GM19467 (cell line): Measurements from ENCODE around the gene HMCES.
"Not testable (repeated sequence)": the region's sequence is repeated elsewhere in the genome, so short reads cannot be mapped to it uniquely, and the experiment has no call there.

ENCODE experiments used
- ATAC-seq: cut with Tn5 transposase; IDR thresholded peaks from one replicate; pipeline ENCODE4 v1.9.1; 2021; ENCODE audit warnings: mild to moderate bottlenecking, moderate library complexity; ENCODE audit not compliant: unreplicated experiment

Gene HMCES

GRCh38 chr3:129278439-129278965 is at the start of gene HMCES:
Gene HMCES (plus strand): TSS chr3:129278870. CDS start chr3:129279733, 863 bp downstream.
- ATAC-seq, result peak; percentile 42

DNA sequence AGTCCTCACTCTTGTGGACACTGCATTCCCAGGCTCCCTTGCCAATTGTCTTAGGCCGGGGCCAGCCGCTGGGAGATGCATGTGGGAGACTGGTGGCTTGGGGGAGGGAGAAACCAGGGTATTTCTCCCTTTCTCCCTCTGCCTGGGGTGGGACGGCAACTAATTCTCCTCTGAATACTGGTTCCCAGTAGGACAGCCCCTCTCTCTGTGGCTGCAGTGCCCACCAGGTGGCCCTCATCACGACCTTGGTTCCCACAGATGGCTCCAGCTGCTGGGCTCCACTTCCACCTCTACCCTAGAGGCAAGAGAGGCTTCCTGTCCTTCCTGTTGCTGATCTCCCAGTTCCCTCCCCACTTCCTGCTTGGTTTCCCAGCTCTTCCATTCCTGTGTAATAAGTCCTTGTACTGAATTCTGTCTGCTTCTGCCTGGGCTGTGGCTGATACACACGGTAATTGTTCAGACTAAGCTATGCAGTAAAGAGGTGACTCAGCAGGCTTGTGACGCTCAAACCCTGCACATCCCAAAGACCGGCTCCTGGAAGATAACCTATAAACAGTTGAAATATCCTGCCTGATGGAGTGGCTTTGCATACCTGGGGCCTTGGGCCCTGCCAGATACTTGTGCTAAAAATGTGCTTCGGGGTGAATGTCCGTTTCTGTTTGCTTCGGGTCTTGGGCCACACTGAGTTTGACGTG is 49.6 kb upstream of the HMCES start:
- no peak for ATAC-seq

DNA sequence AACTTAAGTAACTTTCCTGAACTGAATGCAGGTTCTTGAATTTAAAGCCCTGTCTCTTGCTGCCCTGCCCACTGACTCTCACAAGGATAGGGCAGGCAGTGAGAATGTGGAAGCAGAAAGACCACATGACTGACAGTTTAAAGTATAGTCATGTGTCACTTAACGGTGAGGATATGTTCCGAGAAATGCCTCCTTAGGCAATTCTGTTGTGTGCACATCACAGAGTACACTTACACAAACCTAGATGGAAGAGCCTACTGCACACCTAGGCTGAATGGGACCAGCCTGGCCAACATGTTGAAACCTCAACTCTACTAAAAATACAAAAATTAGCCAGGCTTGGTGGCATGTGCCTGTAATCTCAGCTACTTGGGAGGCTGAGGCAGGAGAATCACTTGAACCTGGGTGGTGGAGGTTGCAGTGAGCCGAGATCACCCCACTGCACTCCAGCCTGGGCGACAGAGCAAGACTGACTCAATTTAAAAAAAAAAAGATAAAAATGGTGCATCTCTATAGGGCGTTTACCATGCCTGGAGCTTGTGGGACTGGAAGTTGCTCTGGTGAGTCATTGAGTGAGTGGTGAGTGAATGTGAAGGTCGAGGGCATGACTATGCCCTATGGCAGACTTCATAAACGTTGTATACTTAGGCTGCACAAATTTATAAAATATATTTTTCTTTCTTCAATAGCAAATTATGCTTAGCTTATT is 48.2 kb upstream of the HMCES start:
- ATAC-seq, result no peak

GRCh38 chr3:129231331-129232119 is 47.1 kb upstream of the HMCES start:
- ATAC-seq, result no peak

GRCh38 chr3:129233538-129233937 is 45.1 kb upstream of the HMCES start:
- ATAC-seq, result peak; percentile 93

DNA sequence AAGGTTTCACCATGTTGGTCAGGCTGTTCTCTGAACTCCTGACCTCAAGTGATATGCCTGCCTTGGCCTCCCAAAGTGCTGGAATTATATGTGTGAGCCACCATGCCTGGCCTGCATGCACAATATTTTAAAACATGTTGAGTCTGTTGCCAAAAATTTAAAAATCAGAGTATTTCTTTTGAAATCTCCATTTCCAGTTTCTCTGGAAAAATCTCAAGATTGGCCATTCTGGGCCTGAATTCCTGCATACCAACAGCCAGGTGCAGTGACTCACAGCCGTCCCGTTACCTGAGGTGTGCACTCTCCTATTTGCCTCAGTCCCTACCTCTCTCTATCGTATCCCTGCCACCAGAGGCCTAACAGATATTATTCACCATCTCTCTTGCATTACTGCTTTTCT is 44.2 kb upstream of the HMCES start:
- ATAC-seq, result no peak

GRCh38 chr3:129235344-129235917 is 43.2 kb upstream of the HMCES start:
- ATAC-seq, result no peak

DNA sequence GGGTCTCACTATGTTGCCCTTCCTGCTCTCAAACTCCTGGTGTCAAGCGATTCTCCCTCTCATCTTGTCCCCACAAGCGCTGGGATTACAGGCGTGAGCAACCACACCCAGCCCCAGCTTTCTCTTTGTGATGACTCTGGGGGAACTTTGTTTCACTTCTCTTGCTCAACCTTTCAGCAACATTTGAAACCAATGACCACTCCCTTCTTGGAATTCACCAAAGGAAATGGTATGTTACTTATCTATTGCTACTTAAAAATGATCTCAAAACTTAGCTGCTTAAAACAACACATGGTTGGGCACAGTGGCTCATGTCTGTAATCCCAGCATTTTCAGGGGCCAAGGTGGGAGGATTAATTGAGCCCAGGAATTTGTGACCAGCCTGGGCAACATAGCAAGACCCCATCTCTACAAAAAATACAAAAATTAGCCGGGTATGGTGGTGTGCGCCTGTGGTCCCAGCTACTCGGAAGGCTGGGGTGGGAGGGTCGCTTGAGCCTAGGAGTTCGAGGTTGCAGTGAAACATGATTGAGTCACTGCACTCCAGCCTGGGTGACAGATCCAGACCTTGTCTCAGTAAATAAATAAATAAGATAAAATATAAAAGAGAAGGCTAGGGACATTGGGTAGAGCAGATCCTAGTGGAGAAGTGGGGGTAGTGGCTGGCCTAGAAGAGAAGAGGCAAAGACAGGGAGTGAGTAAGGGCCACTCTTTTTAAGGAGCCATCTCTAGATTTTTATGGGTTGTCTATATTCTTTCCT is 39.5 kb upstream of the HMCES start:
- ATAC-seq, result no peak

DNA sequence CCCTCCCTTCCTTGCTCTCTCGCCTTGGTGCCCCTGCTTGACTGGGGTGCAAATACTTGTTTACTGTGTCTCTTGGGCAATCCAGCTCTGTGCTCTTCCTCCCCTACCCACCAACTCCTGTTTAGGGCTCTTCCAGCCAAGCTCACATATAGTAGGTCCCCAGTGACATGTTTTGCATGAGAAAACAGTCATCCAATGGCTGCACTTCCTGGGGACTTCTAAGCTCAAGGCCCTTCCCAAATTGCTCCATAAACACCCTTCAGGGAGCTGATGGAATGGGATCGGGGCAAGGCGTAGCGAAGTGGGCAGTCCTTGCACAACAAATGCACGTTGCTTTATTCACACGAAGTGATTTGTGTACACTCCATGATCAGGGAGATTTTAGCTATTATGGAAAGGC is 38.7 kb upstream of the HMCES start:
- ATAC-seq, result no peak

GRCh38 chr3:129240436-129240835 is 38.2 kb upstream of the HMCES start:
- no peak for ATAC-seq

DNA sequence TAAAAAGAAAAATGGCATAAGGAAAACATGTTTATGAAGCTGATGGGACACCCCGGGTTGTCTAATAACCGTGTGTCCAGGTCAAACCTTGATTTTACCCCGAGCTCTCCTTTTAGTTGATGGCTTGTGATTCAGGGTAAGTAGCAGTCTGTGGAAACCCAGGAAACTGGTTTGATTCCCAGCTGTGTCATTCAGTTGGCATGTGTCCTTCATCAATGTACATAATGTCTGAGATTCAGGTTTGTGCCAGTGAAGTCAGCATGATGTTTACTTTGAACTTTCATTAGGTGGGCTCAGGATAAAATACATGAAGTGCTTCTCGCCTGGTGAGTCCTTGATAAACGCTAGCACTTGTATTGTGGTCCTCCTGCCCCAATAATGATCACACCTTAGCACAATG is 33.5 kb upstream of the HMCES start:
- no peak for ATAC-seq

GRCh38 chr3:129245641-129246306 is 32.9 kb upstream of the HMCES start:
- not testable (repeated sequence) for ATAC-seq

- ATAC-seq, result no peak
Measured at GRCh38 chr3:129246636-129247035, 32.0 kb upstream of the HMCES start.

DNA sequence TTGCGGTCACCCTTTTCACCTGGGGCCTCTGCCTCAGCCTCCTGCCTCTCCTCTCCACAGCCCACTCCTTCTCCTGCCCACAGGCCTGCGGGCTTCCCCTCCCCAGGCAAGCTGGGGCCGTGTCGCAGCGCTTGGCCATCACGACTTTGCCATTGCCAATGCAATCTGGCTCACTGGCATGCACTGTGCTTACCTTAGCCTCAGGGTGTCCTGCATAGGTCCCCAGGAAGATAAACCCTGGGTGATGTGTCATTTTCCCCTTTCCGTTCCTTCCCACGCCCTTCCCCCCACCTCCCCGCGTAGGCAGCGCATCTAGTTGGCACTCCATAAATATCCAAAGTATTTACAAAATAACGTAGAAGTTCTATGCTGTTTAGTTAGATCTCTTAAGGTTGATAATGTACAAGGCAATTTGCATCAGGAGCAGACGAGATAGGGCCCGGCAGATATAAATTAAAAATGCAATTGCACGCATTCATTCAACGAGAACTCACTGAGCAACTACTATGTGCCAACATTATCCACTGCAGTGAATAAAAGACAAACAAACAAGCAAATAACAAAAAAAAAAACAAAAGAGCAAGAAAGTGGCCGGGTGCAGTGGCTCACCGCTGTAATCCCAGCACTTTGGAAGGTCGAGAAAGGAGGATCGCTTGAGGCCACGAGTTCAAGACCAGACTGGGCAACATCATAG is 30.2 kb upstream of the HMCES start:
- no peak for ATAC-seq

- ATAC-seq, result peak; percentile 81
Measured at GRCh38 chr3:129249284-129250065, 29.2 kb upstream of the HMCES start, which contains the start of gene COPG1. Gene COPG1 (plus strand): TSS chr3:129249606. CDS start chr3:129249710, 104 bp downstream.

- no peak for ATAC-seq
Measured at GRCh38 chr3:129252748-129253147, 25.9 kb upstream of the HMCES start.

DNA sequence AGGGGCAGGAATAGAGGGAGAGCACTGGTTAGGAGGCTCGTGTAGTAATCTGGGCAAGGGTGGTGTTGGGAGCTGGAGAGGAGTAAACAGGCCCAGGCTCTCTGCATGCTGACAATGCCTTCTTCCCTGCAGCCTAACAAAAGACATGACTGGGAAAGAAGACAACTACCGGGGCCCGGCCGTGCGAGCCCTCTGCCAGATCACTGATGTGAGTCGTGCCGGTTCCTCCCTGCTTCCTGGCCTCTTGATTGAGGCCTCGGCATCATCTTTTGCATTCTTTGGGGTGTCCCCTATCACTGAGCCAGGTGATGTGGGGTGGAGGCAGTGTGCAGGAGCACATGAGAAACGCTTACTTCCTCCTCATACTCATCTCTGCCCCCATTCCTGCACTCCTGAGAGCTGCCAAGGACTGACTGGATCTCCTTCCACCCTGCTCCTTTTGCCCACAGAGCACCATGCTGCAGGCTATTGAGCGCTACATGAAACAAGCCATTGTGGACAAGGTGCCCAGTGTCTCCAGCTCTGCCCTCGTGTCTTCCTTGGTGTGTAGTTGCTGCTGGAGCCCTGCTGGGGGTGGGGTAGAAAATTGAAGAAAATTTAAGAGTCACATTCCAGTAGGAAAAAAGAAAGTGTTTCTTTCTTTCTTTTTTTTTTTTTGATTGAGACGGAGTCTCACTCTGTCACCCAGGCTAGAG is 24.0 kb upstream of the HMCES start:
- no peak for ATAC-seq

DNA sequence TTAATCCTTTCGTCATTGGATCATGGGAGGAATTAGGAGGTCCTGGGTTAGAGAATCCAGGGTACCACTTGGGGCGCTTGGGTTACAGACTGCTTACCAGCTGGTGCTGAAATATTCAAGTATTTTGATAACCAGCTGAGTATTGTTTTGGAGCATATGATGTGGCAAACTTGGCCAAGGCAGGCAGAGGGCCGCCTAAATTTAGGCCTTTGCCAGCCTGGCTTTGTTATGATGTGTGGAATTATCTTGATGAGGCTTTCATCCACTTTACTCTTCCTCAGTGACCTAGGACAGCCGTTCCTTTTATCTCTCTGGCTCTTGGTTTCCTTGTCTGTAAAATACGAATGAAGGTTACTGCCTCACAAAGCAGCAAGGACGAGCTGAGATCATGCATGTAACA is 22.4 kb upstream of the HMCES start:
- ATAC-seq, result no peak
